Heart left ventricle (tissue), 16 donors: ENCODE data around the gene TESK1. TPM values are rescaled to one million over a fixed set of nuclear protein-coding genes. Genes with fewer than 3 reads are reported as not detected.
"Not testable (repeated sequence)": the region's sequence is repeated elsewhere in the genome, so short reads cannot be mapped to it uniquely, and the experiment has no call there.

ENCODE experiments used
- ATAC-seq, 4 donors: fragments of 200-7000 bp; cut with Tn5 transposase; one replicate each; pipeline ENCODE4 v1.9.1; 2020 to 2022; ENCODE audit warnings: moderate library complexity in 4 of 4, mild to moderate bottlenecking in 3 of 4, moderate number of reproducible peaks in 1 of 4
- DNase-seq, 5 donors: peaks; one replicate each; pipeline ENCODE4 v3.0.0-alpha.2; 2020
- H3K27ac ChIP-seq, 12 donors: fragments of 200-600 bp; sonication (generic) in 4 of 12; one replicate each; pipeline versions ENCODE4 v1.5.0 to v1.8.0; 2016 to 2022; ENCODE audit warnings: mild to moderate bottlenecking in 2 of 12
- H3K27me3 ChIP-seq, 9 donors: fragments of 200-600 bp; sonication (generic) in 2 of 9; one replicate each; pipeline versions ENCODE4 v1.5.1 to v1.8.0; 2016 to 2022; ENCODE audit warnings: mild to moderate bottlenecking in 3 of 9
- H3K36me3 ChIP-seq, 9 donors: fragments of 200-600 bp; sonication (generic) in 2 of 9; one replicate each; pipeline versions ENCODE4 v1.5.0 to v1.8.0; 2018 to 2022; ENCODE audit warnings: mild to moderate bottlenecking in 2 of 9
- H3K4me1 ChIP-seq, 12 donors: fragments of 200-600 bp; sonication (generic) in 4 of 12; one replicate each; pipeline versions ENCODE4 v1.5.0 to v1.8.0; 2016 to 2022; ENCODE audit warnings: mild to moderate bottlenecking in 3 of 12
- H3K4me3 ChIP-seq, 12 donors: fragments of 200-600 bp; sonication (generic) in 4 of 12; one replicate each; pipeline versions ENCODE4 v1.5.0 to v1.8.0; 2017 to 2022; ENCODE audit warnings: mild to moderate bottlenecking in 9 of 12, moderate library complexity in 4 of 12
- H3K9me3 ChIP-seq, 12 donors: fragments of 200-600 bp; sonication (generic) in 4 of 12; one replicate each; pipeline versions ENCODE4 v1.5.0 to v1.8.0; 2016 to 2022; ENCODE audit warnings: mild to moderate bottlenecking in 1 of 12
- CTCF ChIP-seq, 12 donors: fragments of 200-600 bp; sonication (generic) in 4 of 12; IDR thresholded peaks; one replicate each; pipeline versions ENCODE4 v1.5.0 to v1.8.0; 2018 to 2022; ENCODE audit warnings: antibody characterized with exemption in 12 of 12, mild to moderate bottlenecking in 5 of 12
- POLR2A ChIP-seq, 2 donors: fragments of 450-650 bp; IDR thresholded peaks; one replicate each; pipeline ENCODE4 v1.6.1; 2017; ENCODE audit warnings: antibody characterized with exemption in 2 of 2, mild to moderate bottlenecking in 2 of 2, moderate library complexity in 2 of 2
- WGBS, 4 donors: extraction: QIAGEN DNeasy Blood & Tissue Kit in 2 of 4; methylation state at CpG; one replicate each; pipeline versions ENCODE4 v1.1.5 to v1.1.7; 2013 to 2018; 5-methylcytosine and 5-hydroxymethylcytosine counted together
- intact Hi-C, 10 donors: fragments of 100-400 bp; cut with DNase I; formaldehyde crosslinking; loops; one replicate each; pipeline versions ENCODE4 v1.11.1 to v1.14.2; 2022
- polyA plus RNA-seq, 2 donors: library from polyadenylated mRNA; stranded (reverse); fragments of 200-250 nt; gene quantifications; one replicate each; pipeline ENCODE4 v1.2.3, GENCODE V29; 2013
- total RNA-seq, 9 donors: library from RNA; depleted of rRNA in 2 of 9; stranded (reverse); fragments of >200 nt in 2 of 9; fragmentation: NEBNext Ultra II Directional in 3 of 9; extraction: Animal tissue kit (Norgen Biotek cat#: 25700) in 3 of 9; gene quantifications; one replicate each; pipeline versions ENCODE4 v1.1.0 to v1.2.4, GENCODE V29; 2016 to 2023
- donor health status: ischemic (EF 13 %, LVEDD 7.1; RV severe dilation, severe dysfunction).
- donor health status: healthy with polysubstance abuse.
- donor health status: DM: no; HTN: yes; CAD: no.
- donor health status: DM: no; HTN: no; CAD: no.
- donor health status: ischemic (EF 25% LVEDD 6.9; RV normal size, moderate dysfunction).
- donor health status: ischemic (EF 25% LVEDD 5.7; RV mildly dilated, moderate dysfunction).
- donor health status: healthy.
- donor health status: DM: yes; HTN: yes; CAD: no.
- donor health status: ischemic (EF 35%, LVEDD 5.7; RV mildly dilated, moderate dysfunction).
- donor health status: nonischemic (EF 11% LVEDD 7.7; RV severe dilation, severe dysfunction).
- donor health status: DM: yes; HTN: yes; CAD: no.
- donor health status: PGD.
- donor health status: ischemic (EF 29% LVEDD 5.4; RV normal size, mild dysfunction).
- donor health status: nonischemic (EF 23%, LVEDD 6.1; RV moderate dilation, normal function).

TESK1 gene
- total and polyA plus RNA-seq, 11 donors, result 19.8 to 47.6 (median 24.8) TPM

- Histone ChIP-seq H3K36me3 (peaks cover 0 to 37% (median 28%) of the 10 kb centered on the region in 9 donors), H3K27ac (no peak overlapping the region), H3K27me3 (no peaks in the 10 kb centered on the region), H3K4me1 (peaks cover 3 to 18% (median 14%) of the 10 kb centered on the region in 12 donors), H3K9me3 (no peaks in the 10 kb centered on the region), H3K4me3 (no peak overlapping the region)
- WGBS, 4 donors, result 77 to 84% (median 80%) methylated on average over 13 of the region's 13 CpGs
- TF ChIP-seq CTCF (IDR thresholded peaks at IDR 0.05) (no peak), POLR2A (IDR thresholded peaks at IDR 0.05) (no peak)
- ATAC-seq (no peak), DNase-seq (no peak)
- intact Hi-C loops, result loop anchor here in 2 of 10 donors (10.0 kb wide), 2 partner anchors 45 to 85 kb away; partner anchors contain the start of genes CCDC107 (in 2 of the 2), RMRP (in 2 of the 2) and SIT1 (in 2 of the 2)
Measured at GRCh38 chr9:35609820-35610163, 4.7 kb downstream of the TESK1 start.

DNA sequence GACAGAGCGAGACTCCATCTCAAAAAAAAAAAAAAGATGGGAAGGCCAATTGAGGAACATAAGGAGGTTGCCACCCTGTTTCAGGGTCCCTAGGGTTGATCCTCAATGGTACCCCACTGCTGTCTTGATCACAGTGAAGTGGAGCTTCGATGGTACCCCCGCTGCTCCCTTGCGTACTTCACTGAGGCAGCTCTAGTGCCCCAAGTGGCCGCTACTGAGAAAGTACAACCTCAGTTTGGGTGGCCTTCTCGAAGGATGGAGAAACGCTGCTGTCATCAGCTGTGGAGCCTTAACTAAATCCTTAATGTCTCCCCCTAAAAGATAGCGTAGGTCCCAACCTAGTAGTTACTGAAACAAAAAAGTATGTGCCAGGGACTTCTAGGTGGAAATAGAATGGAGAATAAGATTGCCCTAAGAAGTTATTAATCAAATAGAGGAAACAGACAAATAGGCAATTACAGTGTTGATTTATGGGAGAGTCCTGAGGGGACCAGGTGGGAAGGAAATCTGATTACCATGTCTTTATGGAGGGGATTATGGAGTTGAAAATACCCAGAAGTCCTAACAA lies 6.3 kb downstream of the TESK1 start:
- no peak overlapping the region for H3K4me3 ChIP-seq
- H3K9me3 ChIP-seq, result no peaks in the 10 kb centered on the region
- peak in 2 of 5 donors; percentile 38 to 40 for DNase-seq
- peak in 3 of 4 donors; percentile 45 to 58 (median 52) for ATAC-seq
- H3K4me1 ChIP-seq, result peaks cover 0 to 10% (median 7%) of the 10 kb centered on the region in 12 donors
- no peak overlapping the region for H3K27ac ChIP-seq
- WGBS, 4 donors, result 19 to 21% (median 20%) methylated on average over 8 of the region's 8 CpGs
- TF ChIP-seq CTCF (IDR thresholded peaks at IDR 0.05) (peak; percentile 30 to 72 (median 58)), POLR2A (IDR thresholded peaks at IDR 0.05) (no peak)
- peaks cover 0 to 2% (median 0%) of the 10 kb centered on the region in 9 donors for H3K27me3 ChIP-seq
- H3K36me3 ChIP-seq, result peaks cover 0 to 37% (median 28%) of the 10 kb centered on the region in 9 donors
- intact Hi-C loops, result no loop called here

DNA sequence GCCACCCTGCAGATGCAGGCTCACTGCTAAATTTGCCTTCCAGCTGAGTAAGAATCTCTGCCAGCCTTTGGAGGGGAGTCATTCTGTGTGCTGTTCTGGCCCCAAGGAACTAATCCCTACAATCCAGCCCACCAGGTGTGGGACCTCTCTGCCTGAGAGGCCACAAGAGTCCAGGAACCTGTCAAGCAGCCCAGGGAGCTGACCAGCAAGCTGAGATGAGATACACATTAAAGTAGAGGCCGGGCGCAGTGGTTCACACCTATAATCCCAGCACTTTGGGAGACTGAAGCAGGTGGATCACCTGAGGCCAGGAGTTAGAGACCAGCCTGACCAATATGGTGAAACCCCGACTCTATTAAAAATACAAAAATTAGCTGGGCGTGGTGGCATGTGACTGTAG lies 7.0 kb downstream of the TESK1 start:
- H3K4me3 ChIP-seq, ATAC-seq, H3K9me3 ChIP-seq, DNase-seq, H3K27ac ChIP-seq, H3K27me3 ChIP-seq, intact Hi-C loops: not testable (repeated sequence)
- peaks cover 0 to 10% (median 1%) of the 10 kb centered on the region in 12 donors for H3K4me1 ChIP-seq
- WGBS, 4 donors, result 88 to 96% (median 95%) methylated on average over 4 of the region's 4 CpGs
- peaks cover 0 to 34% (median 28%) of the 10 kb centered on the region in 9 donors for H3K36me3 ChIP-seq

- H3K27me3 ChIP-seq, result peaks cover 0 to 17% (median 0%) of the 10 kb centered on the region in 9 donors
- no peak for TF ChIP-seq CTCF (IDR thresholded peaks at IDR 0.05)
- peaks cover 0 to 26% (median 22%) of the 10 kb centered on the region in 9 donors for H3K36me3 ChIP-seq
- DNase-seq, result no peak
- no peak for ATAC-seq
- intact Hi-C loops, result no loop called here
- H3K27ac ChIP-seq, result no peak overlapping the region
- peaks cover 0 to 16% (median 4%) of the 10 kb centered on the region in 12 donors for H3K4me1 ChIP-seq
- no peaks in the 10 kb centered on the region for H3K9me3 ChIP-seq
- WGBS, 4 donors, result 74 to 93% (median 90%) methylated on average over 2 of the region's 2 CpGs
- H3K4me3 ChIP-seq, result no peak overlapping the region
Measured at GRCh38 chr9:35612843-35613242, 7.8 kb downstream of the TESK1 start.
